OCI-LY7 (cell line): ENCODE data around the gene PDS5B. TPM values are rescaled to one million over a fixed set of nuclear protein-coding genes. Genes with fewer than 3 reads are reported as not detected.

ENCODE experiments used
- BruUV-seq: library from RNA; stranded (reverse); fragments of 400-500 nt; replicated peaks from 2 replicates; lab custom pipeline; 2021; lab: Mats Ljungman, UMichigan
- CTCF ChIA-PET: fragments of 300-600 bp; sonication (Branson Sonifier 250); formaldehyde crosslinking; loops from one replicate; lab custom pipeline; 2022; ENCODE audit warnings: antibody characterized with exemption; ENCODE audit not compliant: unreplicated experiment; lab: Charles Lee
- POLR2A ChIA-PET: fragments of 300-600 bp; sonication (Branson Sonifier 250); formaldehyde crosslinking; loops from one replicate; lab custom pipeline; 2022; ENCODE audit warnings: antibody characterized with exemption; lab: Charles Lee
- DNase-seq: peaks from one replicate; pipeline ENCODE4 v3.0.0-alpha.2; 2015; ENCODE audit warnings: low spot score
- H2AFZ ChIP-seq: fragments of 200-600 bp; sonication (generic), shearing (Covaris generic); 2 replicates; pipeline ENCODE4 v1.6.1; 2014; ENCODE audit warnings: mild to moderate bottlenecking, antibody characterized with exemption, low read length, moderate library complexity
- H3K27ac ChIP-seq: fragments of 200-600 bp; sonication (generic); 2 replicates; pipeline ENCODE4 v1.5.1; 2014; ENCODE audit warnings: mixed run types, low read depth, mild to moderate bottlenecking, moderate library complexity, low read length, inconsistent platforms; ENCODE audit not compliant: poor library complexity, severe bottlenecking
- H3K36me3 ChIP-seq: fragments of 200-600 bp; sonication (generic); 2 replicates; pipeline ENCODE4 v1.6.1; 2014; ENCODE audit warnings: mild to moderate bottlenecking, antibody characterized with exemption, low read length, moderate library complexity, mixed read lengths; ENCODE audit not compliant: insufficient read depth
- H3K4me1 ChIP-seq: fragments of 200-600 bp; sonication (generic); 2 replicates; pipeline ENCODE4 v1.5.1; 2014; ENCODE audit warnings: mild to moderate bottlenecking, low read length; ENCODE audit not compliant: insufficient read depth, poor library complexity, severe bottlenecking
- H3K4me2 ChIP-seq: fragments of 200-600 bp; sonication (generic); 2 replicates; pipeline ENCODE4 v1.6.1; 2014; ENCODE audit warnings: mild to moderate bottlenecking, low read length
- H3K4me3 ChIP-seq: fragments of 200-600 bp; sonication (generic); 2 replicates; pipeline ENCODE4 v1.5.1; 2014; ENCODE audit warnings: mild to moderate bottlenecking, low read depth, low read length; ENCODE audit not compliant: poor library complexity, severe bottlenecking
- H3K79me2 ChIP-seq: fragments of 200-600 bp; sonication (generic); 2 replicates; pipeline ENCODE4 v1.6.1; 2016; ENCODE audit warnings: low read depth, mild to moderate bottlenecking, low read length, moderate library complexity, mixed read lengths; ENCODE audit not compliant: insufficient read depth
- H3K9me2 ChIP-seq: fragments of 200-600 bp; sonication (generic); 2 replicates; pipeline ENCODE4 v1.6.1; 2016; ENCODE audit warnings: mild to moderate bottlenecking, low read length, mixed read lengths; ENCODE audit not compliant: insufficient read depth
- H3K9me3 ChIP-seq: fragments of 200-600 bp; sonication (generic); 2 replicates; pipeline ENCODE4 v1.6.1; 2014; ENCODE audit warnings: mild to moderate bottlenecking, mixed run types, low read length, mixed read lengths
- H4K20me1 ChIP-seq: fragments of 200-600 bp; sonication (generic); 2 replicates; pipeline ENCODE4 v1.6.1; 2014; ENCODE audit warnings: mild to moderate bottlenecking, antibody characterized with exemption, low read length, moderate library complexity, mixed read lengths; ENCODE audit not compliant: insufficient read depth
- CTCF ChIP-seq: fragments of 200-600 bp; sonication (generic); conservative IDR thresholded peaks from 2 replicates; pipeline ENCODE4 v1.5.1; 2014; ENCODE audit warnings: mild to moderate bottlenecking, antibody characterized with exemption, low read length, moderate library complexity, mixed read lengths
- EZH2phosphoT487 ChIP-seq: fragments of 200-600 bp; sonication (generic); IDR thresholded peaks from 2 replicates; pipeline ENCODE4 v1.6.1; 2018; ENCODE audit warnings: low read depth, borderline replicate concordance, mild to moderate bottlenecking, mixed run types, antibody characterized with exemption, low read length, moderate library complexity, mixed read lengths
- intact Hi-C: fragments of 100-400 bp; cut with micrococcal nuclease; formaldehyde crosslinking; loops from one replicate; pipeline ENCODE4 v1.10.0; 2022; ENCODE audit not compliant: unreplicated experiment
- total RNA-seq, 2 experiments: library from RNA; depleted of rRNA in 1 of 2; stranded (reverse); fragments of >200 nt in 1 of 2; shearing (Covaris generic) in 1 of 2; gene quantifications; 2 replicates each; pipeline ENCODE4 v1.2.3, GENCODE V29; 2014 to 2022

The PDS5B gene
- total RNA-seq, 2 experiments from 2014 or later, result 34.1 to 70.4 TPM

- H2AFZ ChIP-seq, result no peak overlapping the region
- ChIA-PET POLR2A (interaction anchor here (0.6 to 2.3 kb wide), 4 partner anchors 10 to 113 kb away, joined by 3 to 7 read pairs (median 4); no protein-coding TSS in a partner anchor), CTCF (no interaction called here)
- H3K4me2 ChIP-seq, result no peak overlapping the region
- H3K27ac ChIP-seq, result no peak overlapping the region
- H3K9me2 ChIP-seq, result no peaks in the 10 kb centered on the region
- no peak overlapping the region for H3K4me3 ChIP-seq
- peaks cover 14% of the 10 kb centered on the region for H3K4me1 ChIP-seq
- intact Hi-C loops, result no loop called here
- peaks cover 5% of the 10 kb centered on the region; the same call in 1 of the 2 replicates for H3K79me2 ChIP-seq
- TF ChIP-seq EZH2phosphoT487, result no peak
- H3K9me3 ChIP-seq, result no peaks in the 10 kb centered on the region
- no peak for DNase-seq
- peaks cover 45% of the 10 kb centered on the region for H3K36me3 ChIP-seq
- no TSS peak for BruUV-seq
- H4K20me1 ChIP-seq, result no peaks in the 10 kb centered on the region; the same call in 1 of the 2 replicates
Observed at GRCh38 chr13:32734511-32734910, 148.3 kb downstream of the PDS5B start.

DNA sequence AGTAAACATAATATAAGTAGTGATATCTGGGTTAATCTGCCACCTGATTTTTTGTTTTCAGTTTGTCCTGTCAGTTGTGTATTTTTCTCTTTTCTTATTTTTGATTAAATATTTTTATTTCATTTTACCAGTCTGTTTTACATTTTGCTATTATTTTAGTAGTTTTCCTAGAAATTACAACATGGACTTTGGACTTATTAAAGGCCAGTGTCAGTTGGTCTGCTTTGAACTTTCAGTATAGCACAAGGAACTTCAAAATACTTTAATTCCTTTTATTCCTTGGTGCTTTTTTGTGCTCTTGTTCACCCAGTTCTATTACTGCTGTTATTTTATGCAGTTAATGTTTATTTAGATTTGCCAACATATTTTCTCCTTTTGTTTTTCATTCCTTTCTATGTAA is 149.6 kb downstream of the PDS5B start:
- Histone ChIP-seq H3K9me2 (no peaks in the 10 kb centered on the region), H3K36me3 (peaks cover 58% of the 10 kb centered on the region), H3K4me2 (no peak overlapping the region), H3K4me1 (peaks cover 14% of the 10 kb centered on the region), H4K20me1 (no peaks in the 10 kb centered on the region; the same call in 1 of the 2 replicates), H3K79me2 (peaks cover 3% of the 10 kb centered on the region; the same call in 1 of the 2 replicates), H3K9me3 (no peaks in the 10 kb centered on the region), H3K4me3 (no peak overlapping the region), H3K27ac (no peak overlapping the region), H2AFZ (no peak overlapping the region)
- BruUV-seq, result no TSS peak
- POLR2A ChIA-PET, result interaction anchor here (0.9 to 2.3 kb wide), 3 partner anchors 8 to 185 kb away, joined by 3 to 7 read pairs (median 5); no protein-coding TSS in a partner anchor
- TF ChIP-seq CTCF, result no peak
- TF ChIP-seq EZH2phosphoT487, result no peak
- intact Hi-C loops, result no loop called here
- CTCF ChIA-PET, result no interaction called here
- DNase-seq, result no peak

GRCh38 chr13:32736648-32737047 is 150.4 kb downstream of the PDS5B start:
- Histone ChIP-seq H3K4me3 (no peak overlapping the region), H3K9me3 (no peaks in the 10 kb centered on the region), H3K4me2 (peak overlapping the region; percentile 54), H3K27ac (no peak overlapping the region), H3K79me2 (no peaks in the 10 kb centered on the region), H4K20me1 (no peaks in the 10 kb centered on the region; the same call in 1 of the 2 replicates), H3K4me1 (peaks cover 14% of the 10 kb centered on the region), H3K9me2 (no peaks in the 10 kb centered on the region), H3K36me3 (peaks cover 60% of the 10 kb centered on the region), H2AFZ (no peak overlapping the region)
- BruUV-seq, result no TSS peak
- DNase-seq, result no peak
- TF ChIP-seq CTCF, result no peak
- no peak for TF ChIP-seq EZH2phosphoT487
- ChIA-PET CTCF (no interaction called here), POLR2A (interaction anchor here (0.9 to 2.3 kb wide), 5 partner anchors 8 to 185 kb away, joined by 3 to 7 read pairs (median 3); no protein-coding TSS in a partner anchor)
- intact Hi-C loops, result no loop called here
